ENCODE results near the gene TLE7. TPM values are rescaled to one million over a fixed set of nuclear protein-coding genes. Genes with fewer than 3 reads are reported as not detected.

TLE7 gene
- total RNA-seq, 2 donors from 2014 or later, result 3.9 TPM; not detected in 1

DNA sequence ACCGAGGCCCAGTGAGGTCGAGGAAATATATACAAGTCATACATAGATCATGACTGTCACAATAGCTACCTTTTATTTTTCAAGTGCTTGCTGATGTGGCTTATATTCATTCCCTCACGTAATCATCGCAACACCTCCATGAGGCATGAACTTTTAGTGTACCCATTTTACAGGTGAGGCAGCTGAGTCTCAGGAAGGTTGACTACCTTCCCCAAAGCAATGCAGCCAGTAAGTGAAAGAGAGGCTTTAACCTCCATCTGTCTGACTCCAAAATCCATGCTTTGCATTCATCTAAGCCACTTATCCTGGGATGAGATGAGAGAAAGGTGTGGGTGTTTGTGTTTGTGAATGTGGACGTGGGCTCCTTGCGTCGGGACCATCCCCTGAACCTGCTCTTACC lies 52.5 kb downstream of the TLE7 start:
- H3K36me3 ChIP-seq, result no peaks in the 10 kb centered on the region
- no peak overlapping the region for H3K4me3 ChIP-seq
- no peak overlapping the region for H3K27ac ChIP-seq
- 71% methylated on average over 7 of the region's 7 CpGs for WGBS
- H3K4me1 ChIP-seq (replicated peaks), result no peaks in the 10 kb centered on the region
- intact Hi-C loops (cut with DNase I), result no loop called here
- DNase-seq (ENCODE audit: low spot score), result no peak
- H3K9me3 ChIP-seq, result no peaks in the 10 kb centered on the region
- TF ChIP-seq POLR2A (IDR thresholded peaks at IDR 0.05), result no peak
- TF ChIP-seq, protein P1, sequence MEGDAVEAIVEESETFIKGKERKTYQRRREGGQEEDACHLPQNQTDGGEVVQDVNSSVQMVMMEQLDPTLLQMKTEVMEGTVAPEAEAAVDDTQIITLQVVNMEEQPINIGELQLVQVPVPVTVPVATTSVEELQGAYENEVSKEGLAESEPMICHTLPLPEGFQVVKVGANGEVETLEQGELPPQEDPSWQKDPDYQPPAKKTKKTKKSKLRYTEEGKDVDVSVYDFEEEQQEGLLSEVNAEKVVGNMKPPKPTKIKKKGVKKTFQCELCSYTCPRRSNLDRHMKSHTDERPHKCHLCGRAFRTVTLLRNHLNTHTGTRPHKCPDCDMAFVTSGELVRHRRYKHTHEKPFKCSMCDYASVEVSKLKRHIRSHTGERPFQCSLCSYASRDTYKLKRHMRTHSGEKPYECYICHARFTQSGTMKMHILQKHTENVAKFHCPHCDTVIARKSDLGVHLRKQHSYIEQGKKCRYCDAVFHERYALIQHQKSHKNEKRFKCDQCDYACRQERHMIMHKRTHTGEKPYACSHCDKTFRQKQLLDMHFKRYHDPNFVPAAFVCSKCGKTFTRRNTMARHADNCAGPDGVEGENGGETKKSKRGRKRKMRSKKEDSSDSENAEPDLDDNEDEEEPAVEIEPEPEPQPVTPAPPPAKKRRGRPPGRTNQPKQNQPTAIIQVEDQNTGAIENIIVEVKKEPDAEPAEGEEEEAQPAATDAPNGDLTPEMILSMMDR (IDR thresholded peaks at IDR 0.05), result no peak
- TF ChIP-seq POLR2AphosphoS5 (IDR thresholded peaks at IDR 0.05), result no peak
- H3K27me3 ChIP-seq (replicated peaks; ENCODE audit: insufficient read depth), result no peaks in the 10 kb centered on the region

DNA sequence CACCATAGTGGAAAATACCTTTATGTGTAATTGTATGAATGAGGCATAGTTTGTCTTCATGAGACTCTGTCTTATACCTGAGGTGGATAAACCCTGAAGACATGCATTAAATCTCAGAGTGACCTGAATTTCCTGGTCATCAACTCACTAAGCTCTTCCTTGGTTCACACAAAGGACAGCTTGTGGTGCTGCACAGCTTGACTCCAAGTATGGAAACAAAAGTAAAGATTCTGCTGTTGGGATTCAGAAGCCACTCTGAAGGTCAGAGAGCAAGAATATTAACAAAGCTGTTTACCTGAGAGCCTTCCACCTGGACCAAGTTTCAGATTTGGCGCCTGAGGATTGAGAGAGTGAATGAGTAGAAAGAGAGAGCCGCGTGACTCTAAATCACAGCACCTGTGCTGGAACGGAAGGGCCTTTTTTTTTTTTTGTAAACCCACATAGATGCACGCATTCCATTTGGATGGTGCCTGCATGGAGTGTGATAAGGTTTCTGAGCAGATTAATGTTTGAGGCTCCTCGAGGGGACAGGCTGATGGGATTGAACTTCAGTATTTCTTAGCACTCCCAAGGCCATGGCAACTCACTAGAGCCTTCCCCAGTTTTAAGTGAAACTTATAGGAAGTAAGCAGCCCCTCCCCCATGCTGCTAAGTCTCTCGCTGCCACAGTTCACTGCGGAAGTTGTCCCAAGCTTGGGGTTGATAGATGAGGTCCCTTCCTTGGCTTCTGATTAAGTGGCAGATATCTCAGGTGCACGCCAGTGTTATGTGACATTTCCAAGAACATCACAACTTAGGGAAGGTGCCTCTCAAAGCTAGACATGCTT lies 54.6 kb downstream of the TLE7 start:
- TF ChIP-seq POLR2A (IDR thresholded peaks at IDR 0.05) (no peak), POLR2AphosphoS5 (IDR thresholded peaks at IDR 0.05) (no peak)
- TF ChIP-seq, protein P1 (IDR thresholded peaks at IDR 0.05), result no peak
- H3K27ac ChIP-seq, result no peak overlapping the region
- no peaks in the 10 kb centered on the region for H3K9me3 ChIP-seq
- H3K4me3 ChIP-seq, result no peak overlapping the region
- WGBS, result 26% methylated on average over 9 of the region's 9 CpGs
- intact Hi-C loops (cut with DNase I), result no loop called here
- no peaks in the 10 kb centered on the region for H3K36me3 ChIP-seq
- H3K4me1 ChIP-seq (replicated peaks), result no peaks in the 10 kb centered on the region
- H3K27me3 ChIP-seq (replicated peaks; ENCODE audit: insufficient read depth), result no peaks in the 10 kb centered on the region
- DNase-seq (ENCODE audit: low spot score), result no peak

DNA sequence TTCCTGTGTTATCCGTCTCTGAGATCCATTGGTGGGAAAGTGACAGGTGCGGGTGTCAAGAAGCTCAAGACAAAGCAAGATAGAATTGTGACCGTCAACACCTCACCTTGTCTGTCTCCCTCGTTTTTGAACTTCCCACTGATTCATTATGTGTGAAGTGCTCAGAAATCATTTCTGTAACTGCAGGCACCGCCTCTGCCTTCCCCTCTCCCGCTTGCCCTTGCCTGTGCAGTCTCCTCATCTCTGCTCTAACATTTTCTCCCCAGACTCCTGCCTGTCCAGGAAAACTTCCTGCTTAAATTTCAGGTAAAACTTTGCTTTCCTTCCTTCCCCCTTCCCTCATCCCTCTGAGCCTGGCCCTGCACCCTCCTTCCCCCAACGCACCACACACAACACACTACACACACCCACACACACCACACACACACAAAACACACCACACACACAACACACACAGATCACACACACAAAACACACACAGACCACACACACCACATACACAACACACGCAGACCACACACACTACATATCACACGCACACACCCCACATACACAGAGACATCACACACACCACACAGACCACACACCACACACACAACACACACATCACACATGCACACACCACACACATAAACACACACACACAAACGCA lies 57.7 kb downstream of the TLE7 start:
- intact Hi-C loops (cut with DNase I), result no loop called here
- TF ChIP-seq POLR2A (IDR thresholded peaks at IDR 0.05), result no peak
- TF ChIP-seq POLR2AphosphoS5 (IDR thresholded peaks at IDR 0.05), result no peak
- TF ChIP-seq, protein P1 (IDR thresholded peaks at IDR 0.05), result no peak

DNA sequence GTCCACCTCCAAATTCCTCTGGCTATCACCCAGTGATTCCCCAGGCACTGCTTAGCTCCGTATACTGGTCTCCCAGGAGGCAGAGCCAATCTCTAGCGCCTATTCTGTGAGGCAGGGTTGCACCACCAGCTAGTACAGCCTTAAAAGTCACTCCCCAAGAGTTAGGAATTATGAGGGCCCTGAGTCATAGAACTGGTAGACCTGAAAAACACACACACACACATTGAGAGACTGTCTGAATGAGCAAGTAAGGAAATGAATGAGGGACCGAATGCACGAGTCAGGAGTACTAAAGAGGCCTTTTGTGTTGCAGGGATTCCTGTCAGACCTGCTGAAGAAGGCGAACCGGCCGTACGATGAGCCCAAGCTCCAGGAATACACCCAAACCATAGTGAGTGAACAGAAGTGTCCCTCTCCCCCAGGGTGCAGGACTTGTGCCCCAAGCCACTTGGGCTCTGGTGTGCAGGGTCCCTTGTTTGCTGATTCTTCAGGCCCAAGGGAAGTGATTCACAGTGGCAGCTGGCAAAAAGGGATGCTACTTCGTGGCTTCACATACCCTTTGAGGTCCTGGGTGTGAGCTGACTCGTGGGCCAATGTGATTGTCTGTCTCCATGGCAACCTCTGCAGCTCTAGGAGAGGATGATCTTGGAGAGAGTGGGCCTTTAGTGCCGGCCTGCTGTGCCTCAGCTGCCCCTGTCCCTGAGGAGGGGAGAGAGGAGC lies 58.6 kb downstream of the TLE7 start:
- no peaks in the 10 kb centered on the region for H3K27me3 ChIP-seq (replicated peaks; ENCODE audit: insufficient read depth)
- WGBS, result 47% methylated on average over 11 of the region's 11 CpGs
- no peaks in the 10 kb centered on the region for H3K36me3 ChIP-seq
- H3K9me3 ChIP-seq, result no peaks in the 10 kb centered on the region
- H3K27ac ChIP-seq, result no peak overlapping the region
- H3K4me1 ChIP-seq (replicated peaks), result no peaks in the 10 kb centered on the region
- intact Hi-C loops (cut with DNase I), result no loop called here
- TF ChIP-seq POLR2AphosphoS5 (IDR thresholded peaks at IDR 0.05) (no peak), POLR2A (IDR thresholded peaks at IDR 0.05) (no peak)
- TF ChIP-seq, protein P1 (IDR thresholded peaks at IDR 0.05), result no peak
- H3K4me3 ChIP-seq, result no peak overlapping the region
- no peak for DNase-seq (ENCODE audit: low spot score)

More for the DNA sequence above, 57.7 kb downstream of the TLE7 start:
- Histone ChIP-seq H3K4me1 (replicated peaks) (no peaks in the 10 kb centered on the region), H3K27ac (no peak overlapping the region), H3K9me3 (no peaks in the 10 kb centered on the region), H3K27me3 (replicated peaks; ENCODE audit: insufficient read depth) (no peaks in the 10 kb centered on the region), H3K4me3 (no peak overlapping the region), H3K36me3 (no peaks in the 10 kb centered on the region)
- DNase-seq (ENCODE audit: low spot score), result no peak
- WGBS, result 66% methylated on average over 10 of the region's 10 CpGs
